SK-N-MC (cell line): ENCODE measurements around the gene ACOX3.

Experiments used
- EZH2 ChIP-seq: fragments of 200-600 bp; sonication (generic); IDR thresholded peaks from one replicate; pipeline ENCODE4 v1.6.1; 2017; ENCODE audit warnings: antibody characterized with exemption
- FOXP2 ChIP-seq: optimal IDR thresholded peaks from 2 replicates; pipeline ENCODE3; 2011; ENCODE audit warnings: mild to moderate bottlenecking, moderate library complexity; ENCODE audit not compliant: insufficient read depth; ENCODE audit errors: extremely low read length, control extremely low read depth
- POLR2AphosphoS5 ChIP-seq: IDR thresholded peaks from 2 replicates; pipeline ENCODE4 v1.6.1; 2012; ENCODE audit warnings: mild to moderate bottlenecking, low read depth, low read length, borderline replicate concordance

DNA sequence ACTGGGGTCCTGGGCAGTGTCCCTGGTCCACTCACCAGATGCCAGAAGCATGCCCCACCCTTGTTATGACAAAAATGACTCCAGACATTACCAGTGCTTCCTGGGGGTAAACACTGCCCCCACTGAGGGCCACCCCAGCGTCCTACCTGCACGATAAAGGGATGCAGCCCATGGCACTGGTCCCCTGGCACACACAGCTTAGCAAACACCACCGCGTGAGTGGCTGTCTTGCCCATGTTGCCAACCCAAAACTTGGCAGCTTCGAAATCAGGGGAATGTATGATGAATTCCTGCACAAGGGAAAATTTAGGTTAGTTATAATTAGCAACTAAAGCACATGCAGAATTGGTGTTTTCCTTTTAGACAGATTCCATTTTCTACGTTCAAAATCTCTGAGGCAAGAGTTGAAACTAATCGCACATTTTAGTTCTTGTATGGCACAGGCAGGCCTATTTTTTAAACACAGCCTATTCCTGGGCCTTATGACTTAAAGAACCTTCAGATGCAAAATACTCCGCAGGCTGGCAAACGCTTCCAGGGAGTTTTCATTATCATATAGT is 30.4 kb downstream of the ACOX3 start:
- TF ChIP-seq EZH2 (no peak), POLR2AphosphoS5 (no peak), FOXP2 (no peak)
